Naive B cell (primary cell): ENCODE results near the gene CAPG. TPM values are rescaled to one million over a fixed set of nuclear protein-coding genes. Genes with fewer than 3 reads are reported as not detected.
"Not testable (repeated sequence)": the region's sequence is repeated elsewhere in the genome, so short reads cannot be mapped to it uniquely, and the experiment has no call there.

Experiments
- ATAC-seq, 2 donors: fragments of 150-1000 bp; cut with Tn5 transposase; 2 replicates each; pipeline ENCODE4 v1.10.0; 2021; ENCODE audit warnings: low read depth in 2 of 2, mild to moderate bottlenecking in 2 of 2, moderate library complexity in 2 of 2
- DNase-seq: peaks from one replicate; pipeline ENCODE4 v3.0.0; 2022
- H3K27ac Mint-ChIP-seq, 6 donors: one replicate each; pipeline ENCODE4 v1.8.0; 2020 to 2022; ENCODE audit warnings: mild to moderate bottlenecking in 6 of 6, mixed read lengths in 6 of 6, moderate library complexity in 5 of 6, inconsistent platforms in 2 of 6
- H3K27me3 Mint-ChIP-seq, 3 donors: one replicate each; pipeline ENCODE4 v1.8.0; 2021 to 2022; ENCODE audit warnings: mixed read lengths in 3 of 3, mild to moderate bottlenecking in 1 of 3
- H3K36me3 Mint-ChIP-seq, 2 donors: one replicate each; pipeline ENCODE4 v1.8.0; 2020 to 2022; ENCODE audit warnings: mixed read lengths in 2 of 2, inconsistent platforms in 1 of 2, mild to moderate bottlenecking in 1 of 2
- H3K4me1 Mint-ChIP-seq, 3 donors: one replicate each; pipeline ENCODE4 v1.8.0; 2020 to 2022; ENCODE audit warnings: mixed read lengths in 3 of 3, inconsistent platforms in 1 of 3, mild to moderate bottlenecking in 1 of 3, moderate library complexity in 1 of 3
- H3K4me3 Mint-ChIP-seq, 8 donors: one replicate each; pipeline ENCODE4 v1.8.0; 2020 to 2022; ENCODE audit warnings: mild to moderate bottlenecking in 8 of 8, mixed read lengths in 8 of 8, moderate library complexity in 8 of 8, inconsistent platforms in 2 of 8
- H3K9me3 Mint-ChIP-seq, 7 donors: one replicate each; pipeline ENCODE4 v1.8.0; 2020 to 2022; ENCODE audit warnings: mixed read lengths in 7 of 7, mild to moderate bottlenecking in 5 of 7, inconsistent platforms in 2 of 7, moderate library complexity in 1 of 7
- polyA plus RNA-seq, 6 donors: library from polyadenylated mRNA; unstranded; fragments of 300-500 nt; fragmentation: Illumina TruSeq; gene quantifications; one replicate each; pipeline ENCODE4 v1.2.3, GENCODE V29; 2021; ENCODE audit warnings: low read depth in 6 of 6

CAPG gene
- polyA plus RNA-seq, 6 donors from 2014 or later, result 114 to 414 (median 282) TPM

GRCh38 chr2:85445316-85446295 lies 35.4 kb upstream of the CAPG start:
- DNase-seq, result no peak
- Mint-ChIP-seq H3K27ac (peak overlapping the region in 1 of 6 donors; percentile 59), H3K4me3 (no peak overlapping the region), H3K36me3 (no peaks in the 10 kb centered on the region), H3K9me3 (no peaks in the 10 kb centered on the region), H3K27me3 (no peaks in the 10 kb centered on the region), H3K4me1 (peaks cover 0 to 2% (median 0%) of the 10 kb centered on the region in 3 donors)
- ATAC-seq, result no peak

- no peak for ATAC-seq
- DNase-seq, result no peak
- peak overlapping the region in 2 of 6 donors; percentile 62 to 63 for H3K27ac Mint-ChIP-seq
- no peaks in the 10 kb centered on the region for H3K9me3 Mint-ChIP-seq
- no peak overlapping the region for H3K4me3 Mint-ChIP-seq
- peaks cover 0 to 2% (median 0%) of the 10 kb centered on the region in 3 donors for H3K4me1 Mint-ChIP-seq
- H3K36me3 Mint-ChIP-seq, result no peaks in the 10 kb centered on the region
- H3K27me3 Mint-ChIP-seq, result no peaks in the 10 kb centered on the region
Measured at GRCh38 chr2:85444629-85445172, 34.5 kb upstream of the CAPG start.

- peaks cover 13 to 17% (median 13%) of the 10 kb centered on the region in 3 donors for H3K4me1 Mint-ChIP-seq
- no peak for ATAC-seq
Measured at GRCh38 chr2:85441864-85442263, 31.7 kb upstream of the CAPG start.

GRCh38 chr2:85440729-85441128 lies 30.6 kb upstream of the CAPG start:
- ATAC-seq (no peak), DNase-seq (no peak)
- no peaks in the 10 kb centered on the region for H3K36me3 Mint-ChIP-seq
- H3K27me3 Mint-ChIP-seq, result no peaks in the 10 kb centered on the region
- H3K4me1 Mint-ChIP-seq, result peaks cover 21 to 27% (median 25%) of the 10 kb centered on the region in 3 donors
- H3K27ac Mint-ChIP-seq, result no peak overlapping the region
- peak overlapping the region in 1 of 8 donors; percentile 26 for H3K4me3 Mint-ChIP-seq
- no peaks in the 10 kb centered on the region for H3K9me3 Mint-ChIP-seq

More at GRCh38 chr2:85441864-85442263, 31.7 kb upstream of the CAPG start:
- H3K4me3 Mint-ChIP-seq, result no peak overlapping the region
- no peak overlapping the region for H3K27ac Mint-ChIP-seq
- no peak for DNase-seq
- H3K9me3 Mint-ChIP-seq, result no peaks in the 10 kb centered on the region
- H3K27me3 Mint-ChIP-seq, result no peaks in the 10 kb centered on the region
- H3K36me3 Mint-ChIP-seq, result no peaks in the 10 kb centered on the region

- Mint-ChIP-seq H3K27ac (peak overlapping the region in 2 of 6 donors; percentile 54 to 63), H3K27me3 (no peaks in the 10 kb centered on the region), H3K4me1 (peaks cover 26 to 35% (median 32%) of the 10 kb centered on the region in 3 donors), H3K36me3 (no peaks in the 10 kb centered on the region), H3K4me3 (peak overlapping the region in 1 of 8 donors; percentile 61), H3K9me3 (no peaks in the 10 kb centered on the region)
- no peak for ATAC-seq
- no peak for DNase-seq
Measured at GRCh38 chr2:85439986-85440385, 29.8 kb upstream of the CAPG start.

GRCh38 chr2:85439569-85439968 lies 29.4 kb upstream of the CAPG start:
- ATAC-seq, H3K27me3 Mint-ChIP-seq, DNase-seq, H3K36me3 Mint-ChIP-seq, H3K9me3 Mint-ChIP-seq: not testable (repeated sequence)
- H3K4me3 Mint-ChIP-seq, result peak overlapping the region in 2 of 8 donors; percentile 22 to 53
- H3K4me1 Mint-ChIP-seq, result peaks cover 29 to 39% (median 35%) of the 10 kb centered on the region in 3 donors
- H3K27ac Mint-ChIP-seq, result peak overlapping the region in 1 of 6 donors; percentile 73

GRCh38 chr2:85439025-85439472 lies 28.9 kb upstream of the CAPG start:
- H3K4me1 Mint-ChIP-seq, result peaks cover 29 to 41% (median 39%) of the 10 kb centered on the region in 3 donors
- ATAC-seq (no peak), DNase-seq (no peak)
- H3K9me3 Mint-ChIP-seq, result no peaks in the 10 kb centered on the region
- no peaks in the 10 kb centered on the region for H3K36me3 Mint-ChIP-seq
- no peaks in the 10 kb centered on the region for H3K27me3 Mint-ChIP-seq
- peak overlapping the region in 5 of 8 donors; percentile 22 to 85 (median 53) for H3K4me3 Mint-ChIP-seq
- peak overlapping the region in 4 of 6 donors; percentile 67 to 97 (median 74) for H3K27ac Mint-ChIP-seq

- H3K4me3 Mint-ChIP-seq, result peak overlapping the region; percentile 80 to 98 (median 90)
- DNase-seq, result no peak
- no peaks in the 10 kb centered on the region for H3K36me3 Mint-ChIP-seq
- H3K27ac Mint-ChIP-seq, result peak overlapping the region; percentile 95 to 99 (median 98)
- no peaks in the 10 kb centered on the region for H3K27me3 Mint-ChIP-seq
- peak; percentile 1 to 2 for ATAC-seq
- peaks cover 29 to 41% (median 39%) of the 10 kb centered on the region in 3 donors for H3K4me1 Mint-ChIP-seq
- H3K9me3 Mint-ChIP-seq, result no peaks in the 10 kb centered on the region
Measured at GRCh38 chr2:85438201-85439024, 28.2 kb upstream of the CAPG start.

GRCh38 chr2:85437488-85438200 lies 27.5 kb upstream of the CAPG start:
- peak overlapping the region; percentile 80 to 98 (median 92) for H3K4me3 Mint-ChIP-seq
- no peaks in the 10 kb centered on the region for H3K27me3 Mint-ChIP-seq
- ATAC-seq, result peak; percentile 85 to 91
- H3K4me1 Mint-ChIP-seq, result peaks cover 29 to 41% (median 39%) of the 10 kb centered on the region in 3 donors
- no peaks in the 10 kb centered on the region for H3K36me3 Mint-ChIP-seq
- peak overlapping the region; percentile 96 to 99 (median 98) for H3K27ac Mint-ChIP-seq
- peak; percentile 85 for DNase-seq
- no peaks in the 10 kb centered on the region for H3K9me3 Mint-ChIP-seq

- no peak for ATAC-seq
- H3K9me3 Mint-ChIP-seq, result no peaks in the 10 kb centered on the region
- H3K4me3 Mint-ChIP-seq, result peak overlapping the region; percentile 80 to 94 (median 87)
- no peaks in the 10 kb centered on the region for H3K36me3 Mint-ChIP-seq
- no peak for DNase-seq
- peak overlapping the region; percentile 78 to 99 (median 97) for H3K27ac Mint-ChIP-seq
- no peaks in the 10 kb centered on the region for H3K27me3 Mint-ChIP-seq
- H3K4me1 Mint-ChIP-seq, result peaks cover 29 to 41% (median 38%) of the 10 kb centered on the region in 3 donors
Measured at GRCh38 chr2:85436836-85437487, 26.8 kb upstream of the CAPG start.

GRCh38 chr2:85435981-85436835 lies 26.0 kb upstream of the CAPG start:
- DNase-seq (no peak), ATAC-seq (no peak)
- Mint-ChIP-seq H3K4me3 (peak overlapping the region in 7 of 8 donors; percentile 29 to 94 (median 80)), H3K27me3 (no peaks in the 10 kb centered on the region), H3K36me3 (no peaks in the 10 kb centered on the region), H3K27ac (peak overlapping the region; percentile 77 to 99 (median 94)), H3K4me1 (peaks cover 29 to 41% (median 37%) of the 10 kb centered on the region in 3 donors), H3K9me3 (no peaks in the 10 kb centered on the region)
